K562 (cell line): ENCODE results near the gene CCND3.

Experiments
- ATF3 ChIP-seq, 2 experiments: fragments of 450-650 bp in 1 of 2; sonication (generic) in 1 of 2; formaldehyde crosslinking in 1 of 2; IDR thresholded peaks in 1 of 2; conservative IDR thresholded peaks in 1 of 2; 2 replicates each; pipeline versions ENCODE4 v1.6.1 to v1.8.1; 2016 to 2023; ENCODE audit warnings: mild to moderate bottlenecking in 2 of 2, moderate library complexity in 2 of 2, inconsistent platforms in 1 of 2, missing genetic modification reagents in 1 of 2
- SMAD1 ChIP-seq: fragments of 150-350 bp; IDR thresholded peaks from 2 replicates; pipeline ENCODE4 v1.6.1; 2014; ENCODE audit warnings: low read length, low read depth; ENCODE audit not compliant: partially characterized antibody
- SRSF3 ChIP-seq: fragments of 200-400 bp; formaldehyde crosslinking; IDR thresholded peaks from 2 replicates; pipeline ENCODE4 v1.6.1; 2016; ENCODE audit warnings: mild to moderate bottlenecking, low read length, moderate library complexity; ENCODE audit not compliant: insufficient read depth
- TAF9B ChIP-seq: fragments of 450-650 bp; IDR thresholded peaks from 2 replicates; pipeline ENCODE4 v1.6.1; 2018; ENCODE audit warnings: mild to moderate bottlenecking; ENCODE audit not compliant: partially characterized antibody

- TF ChIP-seq ATF3 (IDR thresholded peaks at IDR 0.05) (no peak), ATF3 (CRISPR knock-in tag; conservative IDR thresholded peaks at IDR 0.05) (no peak), SRSF3 (no peak), SMAD1 (no peak), TAF9B (no peak)
Observed at GRCh38 chr6:41900861-41901260, 40.7 kb downstream of the CCND3 start.
